GM23248 (cell line): ENCODE measurements around the gene UST. TPM values are rescaled to one million over a fixed set of nuclear protein-coding genes. Genes with fewer than 3 reads are reported as not detected.

Experiments
- DNase-seq: peaks from one replicate; pipeline ENCODE4 v3.0.0-alpha.2; 2015
- H2AFZ ChIP-seq: fragments of 200-600 bp; sonication (generic); 2 replicates; pipeline ENCODE4 v1.6.1; 2016; ENCODE audit warnings: antibody characterized with exemption
- H3F3A ChIP-seq: fragments of 200-600 bp; sonication (generic); 2 replicates; pipeline ENCODE4 v1.6.1; 2016; ENCODE audit warnings: mild to moderate bottlenecking, antibody characterized with exemption, mixed run types; ENCODE audit not compliant: insufficient read depth
- H3K27ac ChIP-seq: fragments of 200-600 bp; sonication (generic); 2 replicates; pipeline ENCODE4 v1.5.1; 2016; ENCODE audit warnings: mild to moderate bottlenecking
- H3K27me3 ChIP-seq: fragments of 200-600 bp; sonication (generic); replicated peaks from 2 replicates; pipeline ENCODE4 v1.6.1; 2016; ENCODE audit warnings: mild to moderate bottlenecking; ENCODE audit not compliant: insufficient read depth
- H3K36me3 ChIP-seq: fragments of 200-600 bp; sonication (generic); 2 replicates; pipeline ENCODE4 v1.6.1; 2016; ENCODE audit warnings: low read depth, mild to moderate bottlenecking
- H3K4me1 ChIP-seq: fragments of 200-600 bp; sonication (generic); 2 replicates; pipeline ENCODE4 v1.6.1; 2016; ENCODE audit warnings: mild to moderate bottlenecking; ENCODE audit not compliant: insufficient read depth
- H3K4me2 ChIP-seq: fragments of 200-600 bp; sonication (generic); one replicate; pipeline ENCODE4 v1.6.1; 2016; ENCODE audit warnings: mild to moderate bottlenecking; ENCODE audit not compliant: unreplicated experiment
- H3K4me3 ChIP-seq: fragments of 200-600 bp; sonication (generic); 2 replicates; pipeline ENCODE4 v1.5.1; 2016; ENCODE audit warnings: mild to moderate bottlenecking
- H3K79me2 ChIP-seq: fragments of 200-600 bp; sonication (generic); 2 replicates; pipeline ENCODE4 v1.6.1; 2016; ENCODE audit warnings: mild to moderate bottlenecking; ENCODE audit not compliant: insufficient read depth
- H3K9ac ChIP-seq: fragments of 200-600 bp; sonication (generic); 2 replicates; pipeline ENCODE4 v1.6.1; 2016; ENCODE audit warnings: mild to moderate bottlenecking
- H3K9me2 ChIP-seq: fragments of 200-600 bp; sonication (generic); 2 replicates; pipeline ENCODE4 v1.6.1; 2016; ENCODE audit warnings: mixed run types, mild to moderate bottlenecking, moderate library complexity; ENCODE audit not compliant: insufficient read depth
- H3K9me3 ChIP-seq: fragments of 200-600 bp; sonication (generic); one replicate; pipeline ENCODE4 v1.6.1; 2017; ENCODE audit warnings: low read depth
- H4K20me1 ChIP-seq: fragments of 200-600 bp; sonication (generic); 2 replicates; pipeline ENCODE4 v1.6.0; 2016; ENCODE audit not compliant: insufficient read depth
- EZH2 ChIP-seq: fragments of 200-600 bp; sonication (generic); IDR thresholded peaks from 2 replicates; pipeline ENCODE4 v1.6.1; 2018; ENCODE audit warnings: antibody characterized with exemption, mild to moderate bottlenecking; ENCODE audit not compliant: insufficient read depth, poor library complexity, severe bottlenecking
- EZH2phosphoT487 ChIP-seq: fragments of 200-600 bp; sonication (generic); IDR thresholded peaks from 2 replicates; pipeline ENCODE4 v1.6.1; 2018; ENCODE audit warnings: antibody characterized with exemption, moderate library complexity, mild to moderate bottlenecking, low read depth; ENCODE audit not compliant: insufficient read depth
- WGBS, 2 experiments: methylation state at CpG; one replicate each; pipeline ENCODE4 v1.1.6; 2015 to 2017; ENCODE audit warnings: low lambda C conversion rate in 2 of 2, low coverage in 1 of 2; ENCODE audit errors: missing lambda C conversion rate in 2 of 2; 5-methylcytosine and 5-hydroxymethylcytosine counted together
- in situ Hi-C: fragments of 300-500 bp; cut with MboI; formaldehyde crosslinking; loops from 2 replicates; pipeline ENCODE4 v1.15.0; 2020
- polyA plus RNA-seq: library from polyadenylated mRNA; unstranded; fragments of >200 nt; fragmentation: Nextera tagmentation; extraction: Ambion mirVana; gene quantifications from 2 replicates; pipeline ENCODE4 v1.2.1, GENCODE V29; 2016
- total RNA-seq: library from RNA; depleted of rRNA; stranded (reverse); fragments of >200 nt; shearing (Covaris generic); gene quantifications from 2 replicates; pipeline ENCODE4 v1.2.3, GENCODE V29; 2014

Gene UST
- total and polyA plus RNA-seq, 2 experiments from 2014 or later: 10.1 to 23.3 TPM

- H3K4me2 ChIP-seq: peak overlapping the region; percentile 5
- no peak overlapping the region for H3K4me3 ChIP-seq
- no peaks in the 10 kb centered on the region for H4K20me1 ChIP-seq
- WGBS, 2 experiments: 57 to 58% methylated on average over 13 of the region's 13 CpGs
- no peaks in the 10 kb centered on the region for H3K9me2 ChIP-seq
- no peaks in the 10 kb centered on the region for H3K9me3 ChIP-seq
- H2AFZ ChIP-seq: no peak overlapping the region
- peaks cover 45% of the 10 kb centered on the region for H3K4me1 ChIP-seq
- H3K27ac ChIP-seq: peak overlapping the region; percentile 14; the same call in 1 of the 2 replicates
- in situ Hi-C loops: no loop called here
- H3K79me2 ChIP-seq: no peaks in the 10 kb centered on the region
- TF ChIP-seq EZH2: no peak
- H3K36me3 ChIP-seq: no peaks in the 10 kb centered on the region
- peak; percentile 37 for DNase-seq
- peaks cover 12% of the 10 kb centered on the region for H3F3A ChIP-seq
- H3K9ac ChIP-seq: no peak overlapping the region
- H3K27me3 ChIP-seq: no peaks in the 10 kb centered on the region
These were observed 144.0 kb downstream of the UST start for GRCh38 chr6:148890652-148891404.

- Histone ChIP-seq H3K4me2 (no peak overlapping the region), H4K20me1 (no peaks in the 10 kb centered on the region), H3K4me3 (no peak overlapping the region), H3K27ac (no peak overlapping the region), H3K4me1 (peaks cover 39% of the 10 kb centered on the region), H3K9me2 (no peaks in the 10 kb centered on the region), H3K79me2 (no peaks in the 10 kb centered on the region), H3K9me3 (no peaks in the 10 kb centered on the region), H3F3A (peaks cover 6% of the 10 kb centered on the region), H3K36me3 (no peaks in the 10 kb centered on the region), H3K27me3 (no peaks in the 10 kb centered on the region), H2AFZ (no peak overlapping the region), H3K9ac (no peak overlapping the region)
- in situ Hi-C loops: no loop called here
- TF ChIP-seq EZH2 (no peak), EZH2phosphoT487 (no peak)
- 90 to 96% methylated on average over 1 of the region's 1 CpG for WGBS, 2 experiments
- no peak for DNase-seq
These were observed 144.6 kb downstream of the UST start for GRCh38 chr6:148891405-148891783.

DNA sequence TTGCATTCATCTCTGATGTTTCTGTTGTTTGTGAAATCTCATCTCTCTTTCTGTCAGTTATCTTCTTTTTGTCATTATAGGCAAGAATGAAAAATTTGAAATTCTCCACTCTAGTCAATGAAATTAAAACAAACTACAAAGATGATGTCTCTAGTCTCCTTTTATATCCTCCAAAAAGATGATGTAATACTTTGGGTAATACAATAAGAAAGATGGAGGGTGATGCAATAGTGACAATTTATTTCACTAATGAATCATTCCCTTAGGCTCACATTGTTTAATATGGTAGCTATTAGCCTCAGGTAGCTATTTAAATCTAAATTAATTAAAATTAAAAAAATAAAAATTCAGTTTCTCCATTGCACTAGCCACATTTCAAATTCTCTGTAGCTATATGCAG, 145.4 kb downstream of the UST start:
- Histone ChIP-seq H3K4me2 (no peak overlapping the region), H2AFZ (no peak overlapping the region), H4K20me1 (no peaks in the 10 kb centered on the region), H3K9me2 (no peaks in the 10 kb centered on the region), H3K36me3 (no peaks in the 10 kb centered on the region), H3K4me3 (no peak overlapping the region), H3K79me2 (no peaks in the 10 kb centered on the region), H3K9me3 (no peaks in the 10 kb centered on the region), H3K27ac (no peak overlapping the region), H3K27me3 (no peaks in the 10 kb centered on the region), H3K4me1 (peaks cover 32% of the 10 kb centered on the region), H3K9ac (no peak overlapping the region), H3F3A (no peaks in the 10 kb centered on the region)
- no peak for TF ChIP-seq EZH2phosphoT487
- TF ChIP-seq EZH2: no peak
- in situ Hi-C loops: no loop called here
- peak; percentile 55 for DNase-seq

GRCh38 chr6:148893073-148893472, 146.2 kb downstream of the UST start:
- H3K4me3 ChIP-seq: no peak overlapping the region
- no peak for DNase-seq
- H3K9me3 ChIP-seq: no peaks in the 10 kb centered on the region
- no peaks in the 10 kb centered on the region for H3K36me3 ChIP-seq
- H3K27ac ChIP-seq: no peak overlapping the region
- H3K9ac ChIP-seq: no peak overlapping the region
- no peaks in the 10 kb centered on the region for H4K20me1 ChIP-seq
- in situ Hi-C loops: no loop called here
- H2AFZ ChIP-seq: no peak overlapping the region
- peaks cover 24% of the 10 kb centered on the region for H3K4me1 ChIP-seq
- no peaks in the 10 kb centered on the region for H3K79me2 ChIP-seq
- no peaks in the 10 kb centered on the region for H3K9me2 ChIP-seq
- H3K4me2 ChIP-seq: no peak overlapping the region
- 74 to 82% methylated on average over 2 of the region's 2 CpGs for WGBS, 2 experiments
- no peak for TF ChIP-seq EZH2phosphoT487
- TF ChIP-seq EZH2: no peak
- no peaks in the 10 kb centered on the region for H3F3A ChIP-seq
- H3K27me3 ChIP-seq: no peaks in the 10 kb centered on the region

DNA sequence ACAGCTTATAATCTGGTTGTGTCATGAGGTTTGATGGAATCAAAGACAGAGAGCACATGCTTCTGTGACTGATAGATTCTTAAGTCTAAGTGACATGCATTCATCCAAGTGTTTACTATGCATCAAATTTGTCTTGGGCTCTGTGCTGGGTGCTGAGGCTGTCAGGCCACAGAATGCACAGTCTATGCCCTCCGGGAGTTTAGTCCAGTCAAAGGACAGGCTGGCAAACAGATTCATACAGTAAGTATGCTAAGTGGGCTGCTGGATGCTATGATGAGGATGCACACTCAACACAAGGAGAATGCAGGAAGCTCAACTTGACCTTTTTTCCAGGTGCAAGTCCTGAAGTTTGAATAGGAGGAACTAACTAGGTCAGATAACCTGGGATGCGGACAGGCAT, 146.7 kb downstream of the UST start:
- no peak for DNase-seq
- Histone ChIP-seq H3K9ac (no peak overlapping the region), H3K4me3 (no peak overlapping the region), H3K9me2 (no peaks in the 10 kb centered on the region), H3F3A (no peaks in the 10 kb centered on the region), H3K79me2 (no peaks in the 10 kb centered on the region), H3K9me3 (no peaks in the 10 kb centered on the region), H2AFZ (no peak overlapping the region), H4K20me1 (no peaks in the 10 kb centered on the region), H3K36me3 (no peaks in the 10 kb centered on the region), H3K27ac (no peak overlapping the region), H3K27me3 (no peaks in the 10 kb centered on the region), H3K4me1 (peaks cover 22% of the 10 kb centered on the region), H3K4me2 (no peak overlapping the region)
- in situ Hi-C loops: no loop called here
- TF ChIP-seq EZH2phosphoT487: no peak
- 69 to 72% methylated on average over 2 of the region's 2 CpGs for WGBS, 2 experiments
